Measurements from ENCODE around the gene PHLDB3. TPM values are rescaled to one million over a fixed set of nuclear protein-coding genes. Genes with fewer than 3 reads are reported as not detected.
A peak's percentile ranks its signal among the peaks of the same experiment; 100 is the strongest.
"Not testable (repeated sequence)": the region's sequence is repeated elsewhere in the genome, so short reads cannot be mapped to it uniquely, and the experiment has no call there.

Gene PHLDB3
- 2.8 TPM for total RNA-seq

GRCh38 chr19:43504426-43505185 is at the start of gene PHLDB3:
TSS of gene PHLDB3 (minus strand) at chr19:43504746. CDS start at chr19:43504118, 628 bp downstream.
- no peak for DNase-seq

- DNase-seq: no peak
Measured at GRCh38 chr19:43553656-43554055, 49.1 kb upstream of the PHLDB3 start.

- DNase-seq: no peak
Measured at GRCh38 chr19:43552616-43553015, 48.1 kb upstream of the PHLDB3 start.

GRCh38 chr19:43552198-43552450 is 47.6 kb upstream of the PHLDB3 start:
- no peak for DNase-seq

GRCh38 chr19:43551399-43552197 is 47.1 kb upstream of the PHLDB3 start:
- no peak for DNase-seq

- DNase-seq: no peak
Measured at GRCh38 chr19:43548706-43549105, 44.2 kb upstream of the PHLDB3 start.

GRCh38 chr19:43547926-43548325 is 43.4 kb upstream of the PHLDB3 start:
- not testable (repeated sequence) for DNase-seq

GRCh38 chr19:43546581-43546980 is 42.0 kb upstream of the PHLDB3 start:
- DNase-seq: no peak

GRCh38 chr19:43545981-43546380 is 41.4 kb upstream of the PHLDB3 start:
- no peak for DNase-seq

- DNase-seq: no peak
Measured at GRCh38 chr19:43545276-43545675, 40.7 kb upstream of the PHLDB3 start.

- no peak for DNase-seq
Measured at GRCh38 chr19:43544077-43544476, 39.5 kb upstream of the PHLDB3 start.

- DNase-seq: no peak
Measured at GRCh38 chr19:43541920-43542650, 37.5 kb upstream of the PHLDB3 start.

GRCh38 chr19:43540381-43540780 is 35.8 kb upstream of the PHLDB3 start:
- no peak for DNase-seq

- DNase-seq: no peak
Measured at GRCh38 chr19:43538922-43539321, 34.4 kb upstream of the PHLDB3 start.

- peak; percentile 32 for DNase-seq
Measured at GRCh38 chr19:43534816-43535761, 30.5 kb upstream of the PHLDB3 start.

GRCh38 chr19:43534305-43534815 is 29.8 kb upstream of the PHLDB3 start:
- no peak for DNase-seq

GRCh38 chr19:43533546-43534304 is 29.2 kb upstream of the PHLDB3 start:
- peak; percentile 94 for DNase-seq

- peak; percentile 93 for DNase-seq
Measured at GRCh38 chr19:43532962-43533545, 28.5 kb upstream of the PHLDB3 start, which contains the start of gene ZNF575. TSS of gene ZNF575 (plus strand) at chr19:43533188. CDS start at chr19:43534423, 1,235 bp downstream.

GRCh38 chr19:43532571-43532961 is 28.0 kb upstream of the PHLDB3 start:
- no peak for DNase-seq

- DNase-seq: no peak
Measured at GRCh38 chr19:43527860-43528622, 23.5 kb upstream of the PHLDB3 start.

Measured in occipital lobe (tissue), 2 donors.